ENCODE data around the gene MYO18A. TPM values are rescaled to one million over a fixed set of nuclear protein-coding genes. Genes with fewer than 3 reads are reported as not detected.
"Not testable (repeated sequence)": the region's sequence is repeated elsewhere in the genome, so short reads cannot be mapped to it uniquely, and the experiment has no call there.

MYO18A gene
- 100 to 1,000 TPM; 110 to 117 (median 115) TPM for total RNA-seq
- 65.0 TPM for total RNA-seq (2013)

DNA sequence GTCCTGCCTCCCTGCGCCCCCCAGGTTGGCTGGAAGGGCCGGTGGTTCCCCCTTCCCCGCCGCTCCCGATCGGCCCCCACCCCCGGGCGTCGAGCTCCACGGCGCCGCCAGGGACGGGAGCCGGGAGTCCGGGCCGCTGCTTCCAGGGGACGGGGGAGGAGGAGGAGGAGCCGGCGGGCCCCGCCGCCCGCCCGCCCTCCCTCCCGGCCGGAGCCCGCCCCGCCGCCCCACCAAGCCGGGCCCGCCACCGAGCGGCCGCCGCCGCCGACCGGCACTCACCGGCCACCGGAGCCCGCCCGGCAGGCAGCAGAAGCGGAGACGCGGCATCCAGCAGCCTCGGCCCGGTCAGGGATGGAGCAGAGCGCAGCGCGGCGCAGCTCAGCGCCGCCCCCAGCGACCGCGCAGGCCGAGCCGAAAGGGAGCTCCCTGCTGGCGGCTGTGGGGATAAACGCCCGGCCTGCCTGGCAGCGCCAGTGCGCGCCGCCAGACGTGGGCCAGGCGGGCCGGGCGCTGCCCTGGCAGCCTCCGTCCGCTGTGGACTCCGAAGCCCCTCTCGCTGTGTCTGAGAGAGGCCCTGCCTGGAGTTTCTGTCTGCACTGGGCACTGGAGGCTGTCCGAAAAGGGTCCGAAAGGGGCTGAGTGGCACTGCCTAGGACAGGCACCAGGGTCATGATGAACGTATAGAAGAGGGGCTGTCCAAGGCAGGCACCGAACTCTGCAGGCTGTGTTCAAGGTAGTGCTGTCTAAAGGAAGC is at the start of gene MYO18A:
TSS of gene MYO18A (minus strand) at position 365 of the 754 bp plus-strand sequence. CDS start 13,458 bp downstream, outside the sequence.
- peak; percentile 76 to 90 for DNase-seq
- intact Hi-C loops (cut with micrococcal nuclease), result loop anchor here (1.0 kb wide), 2 partner anchors 31 to 35 kb away; no protein-coding TSS in a partner anchor
- 2% methylated on average over 76 of the region's 76 CpGs for WGBS (ENCODE audit: insufficient coverage)
- ATAC-seq, result peak; percentile 98
- Histone ChIP-seq H3K27ac (ENCODE audit: low read length) (no peak within 1 kb of the TSS), H3K27me3 (ENCODE audit: control insufficient read depth, insufficient read depth, low read length) (no peaks in the 10 kb centered on the region), H3K4me1 (ENCODE audit: control insufficient read depth, insufficient read depth, low read length) (peaks cover 26% of the 10 kb centered on the region), H3K9me3 (ENCODE audit: control insufficient read depth, insufficient read depth, low read length) (no peaks in the 10 kb centered on the region), H3K36me3 (ENCODE audit: control insufficient read depth, insufficient read depth, low read length) (no peaks in the 10 kb centered on the region), H3K4me3 (ENCODE audit: low read length) (peak within 1 kb of the TSS; percentile 12)
- H3K4me3 Mint-ChIP-seq, result peak within 1 kb of the TSS; percentile 61
- H3K9me3 Mint-ChIP-seq, result no peaks in the 10 kb centered on the region
- peak within 1 kb of the TSS in 1 of 2 donors; percentile 60 for H3K27ac Mint-ChIP-seq
- no peaks in the 10 kb centered on the region for H3K36me3 Mint-ChIP-seq
- H3K4me1 Mint-ChIP-seq, result peaks cover 19 to 29% of the 10 kb centered on the region in 2 donors
- H3K27me3 Mint-ChIP-seq (ENCODE audit: low read depth in 2 of 2), result peaks cover 0 to 3% of the 10 kb centered on the region in 2 donors
- TF ChIP-seq, protein P1, sequence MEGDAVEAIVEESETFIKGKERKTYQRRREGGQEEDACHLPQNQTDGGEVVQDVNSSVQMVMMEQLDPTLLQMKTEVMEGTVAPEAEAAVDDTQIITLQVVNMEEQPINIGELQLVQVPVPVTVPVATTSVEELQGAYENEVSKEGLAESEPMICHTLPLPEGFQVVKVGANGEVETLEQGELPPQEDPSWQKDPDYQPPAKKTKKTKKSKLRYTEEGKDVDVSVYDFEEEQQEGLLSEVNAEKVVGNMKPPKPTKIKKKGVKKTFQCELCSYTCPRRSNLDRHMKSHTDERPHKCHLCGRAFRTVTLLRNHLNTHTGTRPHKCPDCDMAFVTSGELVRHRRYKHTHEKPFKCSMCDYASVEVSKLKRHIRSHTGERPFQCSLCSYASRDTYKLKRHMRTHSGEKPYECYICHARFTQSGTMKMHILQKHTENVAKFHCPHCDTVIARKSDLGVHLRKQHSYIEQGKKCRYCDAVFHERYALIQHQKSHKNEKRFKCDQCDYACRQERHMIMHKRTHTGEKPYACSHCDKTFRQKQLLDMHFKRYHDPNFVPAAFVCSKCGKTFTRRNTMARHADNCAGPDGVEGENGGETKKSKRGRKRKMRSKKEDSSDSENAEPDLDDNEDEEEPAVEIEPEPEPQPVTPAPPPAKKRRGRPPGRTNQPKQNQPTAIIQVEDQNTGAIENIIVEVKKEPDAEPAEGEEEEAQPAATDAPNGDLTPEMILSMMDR (IDR thresholded peaks at IDR 0.05), result peak; percentile 83

DNA sequence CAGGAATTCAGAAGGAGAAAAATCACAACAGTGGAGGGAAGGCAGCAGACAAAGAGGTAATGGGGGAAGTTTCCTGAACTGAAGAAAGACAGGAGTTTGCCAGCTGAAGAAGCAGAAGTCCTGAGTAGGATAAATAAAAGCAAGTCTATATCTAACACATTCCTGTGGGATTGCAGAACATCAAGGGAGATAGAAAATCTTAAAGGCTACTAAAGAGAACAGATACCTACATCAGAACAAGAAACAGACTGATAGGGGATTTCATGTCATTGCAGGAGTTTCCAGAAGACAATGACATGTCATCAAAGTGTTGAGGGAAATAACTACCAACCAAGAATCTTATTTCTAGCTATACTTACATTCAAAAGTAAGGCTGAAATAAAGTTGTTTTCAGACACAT is 45.2 kb upstream of the MYO18A start:
- H3K4me3 Mint-ChIP-seq, result no peak overlapping the region
- no peak for DNase-seq
- TF ChIP-seq, protein P1 (IDR thresholded peaks at IDR 0.05), result no peak
- intact Hi-C loops (cut with micrococcal nuclease), result no loop called here
- Histone ChIP-seq H3K27me3 (ENCODE audit: control insufficient read depth, insufficient read depth, low read length) (peaks cover 2% of the 10 kb centered on the region), H3K27ac (ENCODE audit: low read length) (no peak overlapping the region), H3K4me1 (ENCODE audit: control insufficient read depth, insufficient read depth, low read length) (no peaks in the 10 kb centered on the region), H3K36me3 (ENCODE audit: control insufficient read depth, insufficient read depth, low read length) (no peaks in the 10 kb centered on the region), H3K4me3 (ENCODE audit: low read length) (no peak overlapping the region), H3K9me3 (ENCODE audit: control insufficient read depth, insufficient read depth, low read length) (no peaks in the 10 kb centered on the region)
- no peaks in the 10 kb centered on the region for H3K36me3 Mint-ChIP-seq
- H3K27ac Mint-ChIP-seq, result no peak overlapping the region
- no peaks in the 10 kb centered on the region for H3K27me3 Mint-ChIP-seq (ENCODE audit: low read depth in 2 of 2)
- H3K4me1 Mint-ChIP-seq, result no peaks in the 10 kb centered on the region
- no peak for ATAC-seq
- H3K9me3 Mint-ChIP-seq, result no peaks in the 10 kb centered on the region

DNA sequence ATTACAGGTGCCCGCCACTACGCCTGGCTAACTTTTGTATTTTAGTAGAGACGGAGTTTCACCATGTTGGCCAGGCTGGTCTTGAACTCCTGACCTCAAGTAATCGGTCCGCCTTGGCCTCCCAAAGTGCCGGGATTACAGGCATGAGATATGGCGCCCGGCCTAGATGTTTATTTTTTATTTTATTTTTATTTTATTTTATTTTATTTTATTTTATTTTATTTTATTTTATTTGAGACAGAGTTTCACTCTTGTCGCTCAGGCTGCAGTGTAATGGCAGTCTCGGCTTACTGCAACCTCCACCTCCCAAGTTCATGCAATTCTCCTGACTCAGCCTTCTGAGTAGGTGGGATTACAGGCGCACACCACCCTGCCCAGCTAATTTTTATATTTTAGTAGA is 41.1 kb upstream of the MYO18A start:
- H3K36me3 ChIP-seq (ENCODE audit: control insufficient read depth, insufficient read depth, low read length); H3K9me3 Mint-ChIP-seq; intact Hi-C loops (cut with micrococcal nuclease); H3K9me3 ChIP-seq (ENCODE audit: control insufficient read depth, insufficient read depth, low read length); H3K27me3 ChIP-seq (ENCODE audit: control insufficient read depth, insufficient read depth, low read length); H3K4me1 Mint-ChIP-seq; H3K4me3 ChIP-seq (ENCODE audit: low read length); H3K36me3 Mint-ChIP-seq; H3K4me1 ChIP-seq (ENCODE audit: control insufficient read depth, insufficient read depth, low read length); H3K4me3 Mint-ChIP-seq; H3K27ac ChIP-seq (ENCODE audit: low read length); DNase-seq; H3K27me3 Mint-ChIP-seq (ENCODE audit: low read depth in 2 of 2); ATAC-seq; H3K27ac Mint-ChIP-seq: not testable (repeated sequence)
- 95% methylated on average over 9 of the region's 11 CpGs for WGBS (ENCODE audit: insufficient coverage)

GRCh38 chr17:29219378-29220047 is 39.3 kb upstream of the MYO18A start:
- H3K36me3 ChIP-seq (ENCODE audit: control insufficient read depth, insufficient read depth, low read length), result no peaks in the 10 kb centered on the region
- no peak overlapping the region for H3K27ac ChIP-seq (ENCODE audit: low read length)
- WGBS (ENCODE audit: insufficient coverage), result 21% methylated on average over 14 of the region's 14 CpGs
- no peaks in the 10 kb centered on the region for H3K9me3 ChIP-seq (ENCODE audit: control insufficient read depth, insufficient read depth, low read length)
- Mint-ChIP-seq H3K4me3 (no peak overlapping the region), H3K9me3 (no peaks in the 10 kb centered on the region), H3K4me1 (peaks cover 0 to 5% of the 10 kb centered on the region in 2 donors), H3K27me3 (ENCODE audit: low read depth in 2 of 2) (peaks cover 0 to 2% of the 10 kb centered on the region in 2 donors), H3K27ac (no peak overlapping the region), H3K36me3 (no peaks in the 10 kb centered on the region)
- H3K27me3 ChIP-seq (ENCODE audit: control insufficient read depth, insufficient read depth, low read length), result no peaks in the 10 kb centered on the region
- ATAC-seq (peak; percentile 73 to 95 (median 94)), DNase-seq (peak; percentile 57 to 85)
- TF ChIP-seq, protein P1 (IDR thresholded peaks at IDR 0.05), result peak; percentile 88
- H3K4me1 ChIP-seq (ENCODE audit: control insufficient read depth, insufficient read depth, low read length), result peaks cover 4% of the 10 kb centered on the region
- H3K4me3 ChIP-seq (ENCODE audit: low read length), result no peak overlapping the region
- intact Hi-C loops (cut with micrococcal nuclease), result loop anchor here (1.0 to 5.0 kb wide), 3 partner anchors 70 to 74 kb away; partner anchors contain the start of gene NUFIP2

Data from natural killer cell (primary cell).